ENCODE data around the gene REEP1. TPM values are rescaled to one million over a fixed set of nuclear protein-coding genes. Genes with fewer than 3 reads are reported as not detected.

Gene REEP1
- total RNA-seq, 1 donor from 2014 or later, result 21.7 TPM

GRCh38 chr2:86185517-86186212, 151.8 kb downstream of the REEP1 start:
- no peak for DNase-seq (ENCODE audit: low spot score)
- intact Hi-C loops (cut with DNase I), result no loop called here

DNA sequence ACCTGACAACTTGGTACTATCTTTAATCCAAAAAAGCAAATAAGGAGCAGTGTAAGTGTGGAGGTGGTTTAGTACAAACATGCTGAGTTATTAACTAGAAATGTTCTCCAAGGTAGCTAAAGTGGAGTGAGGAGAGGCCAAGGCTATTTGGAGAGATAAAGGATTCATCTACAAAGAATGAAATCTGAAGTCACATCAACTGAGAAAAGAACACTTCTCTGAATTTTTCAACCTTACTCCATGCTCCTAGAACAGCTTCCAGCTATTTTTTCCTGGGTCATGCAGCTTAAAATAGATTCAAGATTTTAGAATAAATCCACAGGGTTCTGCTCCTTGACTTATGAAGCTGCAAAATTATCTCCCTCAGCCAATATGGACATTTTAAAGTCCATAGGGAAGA, 160.8 kb downstream of the REEP1 start:
- no peak for DNase-seq (ENCODE audit: low spot score)
- intact Hi-C loops (cut with DNase I), result no loop called here

GRCh38 chr2:86175828-86176227, 161.6 kb downstream of the REEP1 start:
- intact Hi-C loops (cut with DNase I), result no loop called here

GRCh38 chr2:86174445-86174844, 163.0 kb downstream of the REEP1 start:
- DNase-seq (ENCODE audit: low spot score), result no peak
- intact Hi-C loops (cut with DNase I), result no loop called here

More at GRCh38 chr2:86175828-86176227, 161.6 kb downstream of the REEP1 start:
- no peak for DNase-seq (ENCODE audit: low spot score)

DNA sequence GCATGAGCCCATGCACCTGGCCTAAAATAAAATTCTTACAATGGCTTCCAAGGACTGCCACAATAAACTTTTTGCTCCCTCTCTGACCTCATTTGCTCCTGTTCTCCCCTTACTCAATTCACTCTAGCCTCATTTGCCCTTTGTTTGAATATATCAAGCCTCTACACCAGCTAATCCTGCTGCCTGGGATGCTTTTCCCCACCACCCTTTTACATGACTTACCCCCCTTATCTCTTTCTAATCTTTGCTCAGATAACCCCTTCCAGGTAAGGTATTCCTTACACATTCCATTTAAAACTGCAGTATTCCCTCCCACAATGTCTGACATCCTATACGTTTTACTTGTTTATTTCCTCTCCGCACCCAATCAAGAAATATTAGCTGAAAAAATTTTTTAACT, 164.8 kb downstream of the REEP1 start:
- no peak for DNase-seq (ENCODE audit: low spot score)
- intact Hi-C loops (cut with DNase I), result no loop called here

DNA sequence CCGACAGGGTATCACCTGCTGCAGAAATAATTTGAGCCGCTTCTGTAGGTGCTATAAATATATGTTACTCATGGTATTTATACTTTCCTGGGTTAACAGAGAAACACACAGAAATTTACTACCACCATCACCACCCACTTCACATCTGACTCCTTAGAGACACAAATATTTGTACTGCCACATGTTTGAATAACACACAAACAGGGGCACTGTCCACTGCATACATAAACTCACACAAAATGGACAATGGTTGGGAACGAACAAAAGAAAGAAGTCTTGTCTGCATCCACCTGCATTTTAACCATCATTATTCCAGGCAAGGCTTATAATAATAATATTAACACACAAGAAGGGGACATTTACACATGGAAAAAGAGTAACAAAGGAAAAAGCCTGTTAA, 166.1 kb downstream of the REEP1 start:
- no peak for DNase-seq (ENCODE audit: low spot score)
- intact Hi-C loops (cut with DNase I), result no loop called here

DNA sequence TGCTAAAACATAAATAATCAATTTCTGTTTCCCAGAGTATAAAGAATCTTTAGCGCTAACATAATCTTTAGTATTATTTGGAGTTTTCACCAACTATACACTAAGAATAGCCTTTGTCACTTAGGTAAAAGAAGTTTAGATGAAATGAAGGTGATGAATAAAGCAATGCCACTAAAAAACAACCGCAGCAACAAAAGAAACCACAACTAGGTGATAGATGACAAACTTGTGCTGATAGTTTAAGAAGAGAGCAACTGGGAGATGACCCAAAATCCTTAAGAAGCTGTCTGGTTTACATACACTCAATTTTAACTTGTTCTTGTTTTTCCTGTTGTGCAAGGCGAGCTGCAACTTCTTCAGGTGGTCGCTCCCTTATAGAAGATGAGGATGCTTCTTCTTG, 167.0 kb downstream of the REEP1 start:
- intact Hi-C loops (cut with DNase I), result no loop called here
- no peak for DNase-seq (ENCODE audit: low spot score)

Small RNA genes lying within 50 kb of the gene (microRNA-seq; reads per million reads assigned to microRNA genes)
- not detected for gene MIR4779

Other genes starting within 250 kb of the REEP1 start
- 24.3 TPM for gene POLR1A, start 231.7 kb downstream of the REEP1 start, total RNA-seq
- 146 TPM for gene PTCD3, start 231.4 kb downstream of the REEP1 start, total RNA-seq
- gene IMMT, start 142.2 kb downstream of the REEP1 start, total RNA-seq, result 239 TPM
- 94.9 TPM for gene MRPL35, start 138.2 kb downstream of the REEP1 start, total RNA-seq
- 41.6 TPM for gene KDM3A, start 103.7 kb upstream of the REEP1 start, total RNA-seq
- 175 TPM for gene CHMP3, start 225.8 kb upstream of the REEP1 start, total RNA-seq

All from cardiac septum (tissue), 1 donor.